Fibroblast of skin of scalp (primary cell): ENCODE results near the gene CIROP.

Experiments
- DNase-seq: peaks from one replicate; pipeline ENCODE4 v3.0.0-alpha.2; 2013

CIROP gene

GRCh38 chr14:23066368-23066767 lies 38.4 kb downstream of the CIROP start:
- no peak for DNase-seq

GRCh38 chr14:23063601-23064000 lies 41.2 kb downstream of the CIROP start:
- no peak for DNase-seq

- peak; percentile 95 for DNase-seq
These were observed 42.8 kb downstream of the CIROP start for GRCh38 chr14:23062002-23062401.

- no peak for DNase-seq
These were observed 44.1 kb downstream of the CIROP start for GRCh38 chr14:23060536-23061260.

- DNase-seq = no peak
These were observed 45.9 kb downstream of the CIROP start for GRCh38 chr14:23058654-23059504.

- DNase-seq = peak; percentile 82
These were observed 46.8 kb downstream of the CIROP start for GRCh38 chr14:23057757-23058653.

GRCh38 chr14:23056956-23057756 lies 47.6 kb downstream of the CIROP start, which contains the start of gene CDH24:
Gene CDH24, minus strand, starts transcription at chr14:23057520. Its CDS starts 1,787 bp downstream, at chr14:23055733.
- peak; percentile 71 for DNase-seq

GRCh38 chr14:23056145-23056955 lies 48.4 kb downstream of the CIROP start:
- DNase-seq = peak; percentile 68

GRCh38 chr14:23055621-23056144 lies 49.1 kb downstream of the CIROP start:
- no peak for DNase-seq

GRCh38 chr14:23055147-23055550 lies 49.6 kb downstream of the CIROP start:
- DNase-seq = no peak

GRCh38 chr14:23054000-23054811 lies 50.6 kb downstream of the CIROP start:
- no peak for DNase-seq

- DNase-seq = no peak
These were observed 51.4 kb downstream of the CIROP start for GRCh38 chr14:23053426-23053825.

- no peak for DNase-seq
These were observed 52.1 kb downstream of the CIROP start for GRCh38 chr14:23052671-23053070.

GRCh38 chr14:23052182-23052623 lies 52.6 kb downstream of the CIROP start:
- no peak for DNase-seq

GRCh38 chr14:23051141-23052057 lies 53.4 kb downstream of the CIROP start:
- DNase-seq = no peak
